WTC11 (cell line): ENCODE data around the gene TSEN15. TPM values are rescaled to one million over a fixed set of nuclear protein-coding genes. Genes with fewer than 3 reads are reported as not detected.

Source experiments
- ATAC-seq: fragments of 200-7000 bp; cut with Tn5 transposase; 2 replicates; pipeline ENCODE4 v1.10.0; 2021; ENCODE audit warnings: mild to moderate bottlenecking, moderate library complexity
- CTCF ChIA-PET: fragments of 300-600 bp; sonication (Branson Sonifier 250); formaldehyde crosslinking; loops from one replicate; lab custom pipeline; 2021; ENCODE audit warnings: antibody characterized with exemption; lab: Charles Lee
- POLR2A ChIA-PET: fragments of 350-600 bp; sonication (Branson Sonifier 250); formaldehyde crosslinking; loops from one replicate; lab custom pipeline; 2021; ENCODE audit warnings: antibody characterized with exemption; lab: Charles Lee
- DNase-seq: peaks from one replicate; pipeline ENCODE4 v3.0.0; 2021; ENCODE audit warnings: low spot score
- H3K27ac Mint-ChIP-seq: 2 replicates; pipeline ENCODE4 v1.8.0; 2021; ENCODE audit warnings: mixed read lengths
- H3K27me3 Mint-ChIP-seq: 2 replicates; pipeline ENCODE4 v1.8.0; 2021; ENCODE audit warnings: low read depth, mild to moderate bottlenecking, moderate library complexity, mixed read lengths
- H3K36me3 Mint-ChIP-seq: 2 replicates; pipeline ENCODE4 v1.8.0; 2021; ENCODE audit warnings: mixed read lengths
- H3K4me1 Mint-ChIP-seq: 2 replicates; pipeline ENCODE4 v1.8.0; 2022; ENCODE audit warnings: mixed read lengths
- H3K4me3 Mint-ChIP-seq: 2 replicates; pipeline ENCODE4 v1.8.0; 2021; ENCODE audit warnings: mild to moderate bottlenecking, moderate library complexity, mixed read lengths
- H3K9me3 Mint-ChIP-seq: 2 replicates; pipeline ENCODE4 v1.8.0; 2021; ENCODE audit warnings: mixed read lengths
- ELF4 ChIP-seq: sonication (generic); formaldehyde crosslinking; IDR thresholded peaks from 2 replicates; pipeline ENCODE4 v1.8.1; 2022; ENCODE audit warnings: low read depth, mild to moderate bottlenecking, moderate library complexity, missing genetic modification reagents
- ERG ChIP-seq: fragments of 250-450 bp; sonication (Bioruptor Pico); IDR thresholded peaks from 2 replicates; pipeline ENCODE4 v1.8.0; 2021; ENCODE audit warnings: mild to moderate bottlenecking
- MXD4 ChIP-seq: fragments of 250-450 bp; sonication (Bioruptor Pico); IDR thresholded peaks from 2 replicates; pipeline ENCODE4 v1.8.0; 2021; ENCODE audit warnings: mild to moderate bottlenecking, moderate library complexity, borderline replicate concordance
- NFATC4 ChIP-seq: fragments of 250-450 bp; sonication (Bioruptor Pico); IDR thresholded peaks from 2 replicates; pipeline ENCODE4 v1.9.0; 2021; ENCODE audit warnings: mild to moderate bottlenecking
- NR1H2 ChIP-seq: sonication (generic); formaldehyde crosslinking; IDR thresholded peaks from 2 replicates; pipeline ENCODE4 v1.9.0; 2021; ENCODE audit warnings: mild to moderate bottlenecking, moderate library complexity, missing genetic modification reagents
- OVOL2 ChIP-seq: fragments of 250-450 bp; sonication (Bioruptor Pico); IDR thresholded peaks from 2 replicates; pipeline ENCODE4 v1.9.0; 2021; ENCODE audit warnings: mild to moderate bottlenecking, borderline replicate concordance
- PREB ChIP-seq: sonication (generic); formaldehyde crosslinking; IDR thresholded peaks from 2 replicates; pipeline ENCODE4 v1.8.1; 2022; ENCODE audit warnings: mild to moderate bottlenecking, missing genetic modification reagents, moderate library complexity, borderline replicate concordance
- SMAD3 ChIP-seq: sonication (generic); formaldehyde crosslinking; IDR thresholded peaks from 2 replicates; pipeline ENCODE4 v1.8.0; 2022; ENCODE audit warnings: missing genetic modification reagents, mild to moderate bottlenecking, borderline replicate concordance
- TEAD4 ChIP-seq: sonication (generic); formaldehyde crosslinking; IDR thresholded peaks from 2 replicates; pipeline ENCODE4 v1.8.0; 2022; ENCODE audit warnings: mild to moderate bottlenecking, missing genetic modification reagents
- USF1 ChIP-seq: sonication (generic); formaldehyde crosslinking; IDR thresholded peaks from 2 replicates; pipeline ENCODE4 v1.8.0; 2022; ENCODE audit warnings: mild to moderate bottlenecking, missing genetic modification reagents
- ZNF416 ChIP-seq: fragments of 250-450 bp; sonication (Bioruptor Pico); IDR thresholded peaks from 2 replicates; pipeline ENCODE4 v1.9.0; 2021; ENCODE audit warnings: mild to moderate bottlenecking, inconsistent platforms
- ZNF423 ChIP-seq: fragments of 250-450 bp; sonication (Bioruptor Pico); IDR thresholded peaks from 2 replicates; pipeline ENCODE4 v2.1.2; 2022; ENCODE audit warnings: mild to moderate bottlenecking, moderate library complexity
- total RNA-seq: library from RNA; stranded (reverse); gene quantifications from 3 replicates; pipeline ENCODE4 v1.2.3, GENCODE V29; 2021
- TF ChIP-seq, protein P1 (sequence below): sonication (generic); formaldehyde crosslinking; IDR thresholded peaks from 2 replicates; pipeline ENCODE4 v1.8.1; 2023; ENCODE audit warnings: mild to moderate bottlenecking, missing genetic modification reagents, moderate library complexity
- TF ChIP-seq, protein P2 (sequence below): sonication (generic); formaldehyde crosslinking; conservative IDR thresholded peaks from 2 replicates; pipeline ENCODE4 v1.8.1; 2023; ENCODE audit warnings: mild to moderate bottlenecking, low read depth, missing genetic modification reagents, moderate library complexity
- TF ChIP-seq, protein P3 (sequence below): sonication (generic); formaldehyde crosslinking; IDR thresholded peaks from 2 replicates; pipeline ENCODE4 v1.8.0; 2022; ENCODE audit warnings: mild to moderate bottlenecking, missing genetic modification reagents

Gene TSEN15
- total RNA-seq, 1 experiment from 2014 or later = 23.8 TPM

- DNase-seq (no peak), ATAC-seq (no peak)
- Mint-ChIP-seq H3K27ac (no peak overlapping the region), H3K9me3 (peaks cover 5% of the 10 kb centered on the region), H3K4me1 (no peaks in the 10 kb centered on the region), H3K27me3 (no peaks in the 10 kb centered on the region), H3K4me3 (no peak overlapping the region), H3K36me3 (no peaks in the 10 kb centered on the region)
- ChIA-PET POLR2A (no interaction called here), CTCF (no interaction called here)
- TF ChIP-seq USF1 (CRISPR knock-in tag) = no peak
- TF ChIP-seq NFATC4 (CRISPR knock-in tag) = no peak
- TF ChIP-seq ERG (CRISPR knock-in tag) = no peak
- no peak for TF ChIP-seq ZNF416 (CRISPR knock-in tag)
- TF ChIP-seq MXD4 = no peak
- TF ChIP-seq, protein P1, sequence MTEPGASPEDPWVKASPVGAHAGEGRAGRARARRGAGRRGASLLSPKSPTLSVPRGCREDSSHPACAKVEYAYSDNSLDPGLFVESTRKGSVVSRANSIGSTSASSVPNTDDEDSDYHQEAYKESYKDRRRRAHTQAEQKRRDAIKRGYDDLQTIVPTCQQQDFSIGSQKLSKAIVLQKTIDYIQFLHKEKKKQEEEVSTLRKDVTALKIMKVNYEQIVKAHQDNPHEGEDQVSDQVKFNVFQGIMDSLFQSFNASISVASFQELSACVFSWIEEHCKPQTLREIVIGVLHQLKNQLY (CRISPR knock-in tag) = no peak
- TF ChIP-seq ZNF423 (CRISPR knock-in tag) = no peak
- no peak for TF ChIP-seq SMAD3 (CRISPR knock-in tag)
- TF ChIP-seq, protein P2, sequence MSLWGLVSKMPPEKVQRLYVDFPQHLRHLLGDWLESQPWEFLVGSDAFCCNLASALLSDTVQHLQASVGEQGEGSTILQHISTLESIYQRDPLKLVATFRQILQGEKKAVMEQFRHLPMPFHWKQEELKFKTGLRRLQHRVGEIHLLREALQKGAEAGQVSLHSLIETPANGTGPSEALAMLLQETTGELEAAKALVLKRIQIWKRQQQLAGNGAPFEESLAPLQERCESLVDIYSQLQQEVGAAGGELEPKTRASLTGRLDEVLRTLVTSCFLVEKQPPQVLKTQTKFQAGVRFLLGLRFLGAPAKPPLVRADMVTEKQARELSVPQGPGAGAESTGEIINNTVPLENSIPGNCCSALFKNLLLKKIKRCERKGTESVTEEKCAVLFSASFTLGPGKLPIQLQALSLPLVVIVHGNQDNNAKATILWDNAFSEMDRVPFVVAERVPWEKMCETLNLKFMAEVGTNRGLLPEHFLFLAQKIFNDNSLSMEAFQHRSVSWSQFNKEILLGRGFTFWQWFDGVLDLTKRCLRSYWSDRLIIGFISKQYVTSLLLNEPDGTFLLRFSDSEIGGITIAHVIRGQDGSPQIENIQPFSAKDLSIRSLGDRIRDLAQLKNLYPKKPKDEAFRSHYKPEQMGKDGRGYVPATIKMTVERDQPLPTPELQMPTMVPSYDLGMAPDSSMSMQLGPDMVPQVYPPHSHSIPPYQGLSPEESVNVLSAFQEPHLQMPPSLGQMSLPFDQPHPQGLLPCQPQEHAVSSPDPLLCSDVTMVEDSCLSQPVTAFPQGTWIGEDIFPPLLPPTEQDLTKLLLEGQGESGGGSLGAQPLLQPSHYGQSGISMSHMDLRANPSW (CRISPR knock-in tag) = no peak
- no peak for TF ChIP-seq NR1H2 (CRISPR knock-in tag)
- TF ChIP-seq OVOL2 = no peak
- TF ChIP-seq ELF4 (CRISPR knock-in tag) = no peak
- TF ChIP-seq, protein P3, sequence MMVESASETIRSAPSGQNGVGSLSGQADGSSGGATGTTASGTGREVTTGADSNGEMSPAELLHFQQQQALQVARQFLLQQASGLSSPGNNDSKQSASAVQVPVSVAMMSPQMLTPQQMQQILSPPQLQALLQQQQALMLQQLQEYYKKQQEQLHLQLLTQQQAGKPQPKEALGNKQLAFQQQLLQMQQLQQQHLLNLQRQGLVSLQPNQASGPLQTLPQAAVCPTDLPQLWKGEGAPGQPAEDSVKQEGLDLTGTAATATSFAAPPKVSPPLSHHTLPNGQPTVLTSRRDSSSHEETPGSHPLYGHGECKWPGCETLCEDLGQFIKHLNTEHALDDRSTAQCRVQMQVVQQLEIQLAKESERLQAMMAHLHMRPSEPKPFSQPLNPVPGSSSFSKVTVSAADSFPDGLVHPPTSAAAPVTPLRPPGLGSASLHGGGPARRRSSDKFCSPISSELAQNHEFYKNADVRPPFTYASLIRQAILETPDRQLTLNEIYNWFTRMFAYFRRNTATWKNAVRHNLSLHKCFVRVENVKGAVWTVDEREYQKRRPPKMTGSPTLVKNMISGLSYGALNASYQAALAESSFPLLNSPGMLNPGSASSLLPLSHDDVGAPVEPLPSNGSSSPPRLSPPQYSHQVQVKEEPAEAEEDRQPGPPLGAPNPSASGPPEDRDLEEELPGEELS (CRISPR knock-in tag) = no peak
- TF ChIP-seq TEAD4 (CRISPR knock-in tag) = no peak
Measured at GRCh38 chr1:184114818-184115398, 63.4 kb downstream of the TSEN15 start.

- Mint-ChIP-seq H3K27me3 (no peaks in the 10 kb centered on the region), H3K4me1 (no peaks in the 10 kb centered on the region), H3K27ac (no peak overlapping the region), H3K9me3 (peaks cover 5% of the 10 kb centered on the region), H3K36me3 (no peaks in the 10 kb centered on the region), H3K4me3 (no peak overlapping the region)
- POLR2A ChIA-PET = no interaction called here
- TF ChIP-seq PREB (CRISPR knock-in tag) = no peak
- CTCF ChIA-PET = no interaction called here
- DNase-seq = no peak
- no peak for ATAC-seq
Measured at GRCh38 chr1:184116287-184116686, 64.8 kb downstream of the TSEN15 start.
